ENCODE results near the gene FAM222B. TPM values are rescaled to one million over a fixed set of nuclear protein-coding genes. Genes with fewer than 3 reads are reported as not detected.

The FAM222B gene
- total and polyA plus RNA-seq, 9 of the 15 experiments (the other 6 are each of a cell fraction or from before 2014, with no cell fraction given), result 4.0 to 34.6 (median 7.5) TPM

DNA sequence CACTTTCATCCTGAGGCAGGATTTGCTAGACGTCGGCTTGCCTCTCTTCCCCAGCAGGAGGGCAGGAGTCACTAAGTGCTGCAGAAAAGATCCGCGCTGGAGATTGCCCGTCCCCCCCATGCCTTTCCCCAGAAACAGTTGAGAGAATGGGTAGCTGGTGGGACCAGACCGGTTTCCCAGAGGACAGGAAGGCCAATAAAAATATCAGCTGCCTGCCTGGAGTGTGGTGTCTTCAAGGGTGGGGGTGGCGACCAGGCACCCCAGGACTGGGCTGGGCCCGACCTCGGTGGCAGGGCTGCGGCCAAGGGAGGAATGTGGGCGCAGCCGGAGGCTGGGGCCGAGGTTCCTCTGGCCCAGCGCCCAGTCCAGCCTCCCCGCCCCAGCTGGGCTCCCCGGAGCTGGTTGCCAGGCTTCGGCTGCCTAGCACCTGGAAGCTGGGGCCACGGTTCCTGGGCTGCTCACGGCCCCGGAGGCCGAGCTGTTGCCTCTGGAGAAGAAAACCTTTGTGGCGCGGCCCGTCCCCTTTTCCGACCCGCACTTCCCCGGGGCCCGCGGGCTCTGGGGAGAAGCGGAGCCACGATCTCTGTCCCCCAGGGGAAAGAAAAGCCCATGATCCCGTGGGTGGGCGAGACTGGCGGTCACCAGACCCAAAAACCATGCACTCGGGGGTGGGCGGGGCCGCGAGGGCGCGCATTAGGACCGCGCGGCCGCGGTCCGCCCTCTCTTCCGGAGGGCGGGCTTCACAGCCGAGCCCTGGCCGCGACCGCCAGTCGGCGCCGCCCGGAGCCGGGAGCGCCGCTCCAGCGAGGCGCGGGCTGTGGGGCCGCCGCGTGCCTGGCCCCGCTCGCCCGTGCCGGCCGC, 99.1 kb downstream of the FAM222B start, which contains the start of gene TRAF4 (continued):
- TF ChIP-seq KLF13 (tag; IDR thresholded peaks at IDR 0.05; ENCODE audit: borderline replicate concordance, low read depth), result peak; percentile 98; the same call in 1 of the 2 replicates
- TF ChIP-seq ZNF133 (CRISPR knock-in tag; IDR thresholded peaks at IDR 0.05), result no peak
- peak in 1 of 2 experiments; percentile 80; a peak in 2 of 4 replicates for TF ChIP-seq TEAD1 (CRISPR knock-in tag; IDR thresholded peaks at IDR 0.05)
- TF ChIP-seq NCOR1 (IDR thresholded peaks at IDR 0.05), result peak; percentile 52
- TF ChIP-seq SUPT5H (IDR thresholded peaks at IDR 0.05), result 0 out of 2 replicates have a peak, but pooled peaks have one; percentile 49
- TF ChIP-seq, protein P1, sequence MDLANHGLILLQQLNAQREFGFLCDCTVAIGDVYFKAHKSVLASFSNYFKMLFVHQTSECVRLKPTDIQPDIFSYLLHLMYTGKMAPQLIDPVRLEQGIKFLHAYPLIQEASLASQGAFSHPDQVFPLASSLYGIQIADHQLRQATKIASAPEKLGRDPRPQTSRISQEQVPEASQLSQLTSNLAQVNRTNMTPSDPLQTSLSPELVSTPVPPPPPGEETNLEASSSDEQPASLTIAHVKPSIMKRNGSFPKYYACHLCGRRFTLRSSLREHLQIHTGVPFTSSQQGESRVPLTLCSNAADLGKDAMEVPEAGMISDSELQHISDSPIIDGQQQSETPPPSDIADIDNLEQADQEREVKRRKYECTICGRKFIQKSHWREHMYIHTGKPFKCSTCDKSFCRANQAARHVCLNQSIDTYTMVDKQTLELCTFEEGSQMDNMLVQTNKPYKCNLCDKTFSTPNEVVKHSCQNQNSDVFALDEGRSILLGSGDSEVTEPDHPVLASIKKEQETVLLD (IDR thresholded peaks at IDR 0.05), result peak; percentile 60
- peak; percentile 58 for TF ChIP-seq DACH1 (IDR thresholded peaks at IDR 0.05; ENCODE audit: partially characterized antibody)
- TF ChIP-seq ELF1 (tag; IDR thresholded peaks at IDR 0.05), result peak; percentile 74; the same call in 1 of the 2 replicates
- TF ChIP-seq TBL1XR1 (IDR thresholded peaks at IDR 0.05; ENCODE audit: low read length in 2 of 2), result peak in 1 of 2 experiments; percentile 37; a peak in 1 of 4 replicates
- peak; percentile 29; the same call in 1 of the 2 replicates for TF ChIP-seq NCOA1 (IDR thresholded peaks at IDR 0.05; ENCODE audit: low read depth)
- TF ChIP-seq HDAC2 (IDR thresholded peaks at IDR 0.05), result 0 out of 2 replicates have a peak, but pooled peaks have one; percentile 62
- TF ChIP-seq, protein P2, sequence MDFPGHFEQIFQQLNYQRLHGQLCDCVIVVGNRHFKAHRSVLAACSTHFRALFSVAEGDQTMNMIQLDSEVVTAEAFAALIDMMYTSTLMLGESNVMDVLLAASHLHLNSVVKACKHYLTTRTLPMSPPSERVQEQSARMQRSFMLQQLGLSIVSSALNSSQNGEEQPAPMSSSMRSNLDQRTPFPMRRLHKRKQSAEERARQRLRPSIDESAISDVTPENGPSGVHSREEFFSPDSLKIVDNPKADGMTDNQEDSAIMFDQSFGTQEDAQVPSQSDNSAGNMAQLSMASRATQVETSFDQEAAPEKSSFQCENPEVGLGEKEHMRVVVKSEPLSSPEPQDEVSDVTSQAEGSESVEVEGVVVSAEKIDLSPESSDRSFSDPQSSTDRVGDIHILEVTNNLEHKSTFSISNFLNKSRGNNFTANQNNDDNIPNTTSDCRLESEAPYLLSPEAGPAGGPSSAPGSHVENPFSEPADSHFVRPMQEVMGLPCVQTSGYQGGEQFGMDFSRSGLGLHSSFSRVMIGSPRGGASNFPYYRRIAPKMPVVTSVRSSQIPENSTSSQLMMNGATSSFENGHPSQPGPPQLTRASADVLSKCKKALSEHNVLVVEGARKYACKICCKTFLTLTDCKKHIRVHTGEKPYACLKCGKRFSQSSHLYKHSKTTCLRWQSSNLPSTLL (IDR thresholded peaks at IDR 0.05), result no peak
- TF ChIP-seq BMI1 (IDR thresholded peaks at IDR 0.05; ENCODE audit: low read length), result no peak
- no peak for TF ChIP-seq POLR2B (IDR thresholded peaks at IDR 0.05; ENCODE audit: low read depth, partially characterized antibody)
- TF ChIP-seq HMG20A (CRISPR knock-in tag; conservative IDR thresholded peaks at IDR 0.05), result no peak
- TF ChIP-seq GATA2 (CRISPR knock-in tag; IDR thresholded peaks at IDR 0.05), result peak; percentile 89
- no peak for TF ChIP-seq HLTF (IDR thresholded peaks at IDR 0.05)
- TF ChIP-seq ZNF23 (CRISPR knock-in tag; IDR thresholded peaks at IDR 0.05), result no peak
- TF ChIP-seq, protein P3, sequence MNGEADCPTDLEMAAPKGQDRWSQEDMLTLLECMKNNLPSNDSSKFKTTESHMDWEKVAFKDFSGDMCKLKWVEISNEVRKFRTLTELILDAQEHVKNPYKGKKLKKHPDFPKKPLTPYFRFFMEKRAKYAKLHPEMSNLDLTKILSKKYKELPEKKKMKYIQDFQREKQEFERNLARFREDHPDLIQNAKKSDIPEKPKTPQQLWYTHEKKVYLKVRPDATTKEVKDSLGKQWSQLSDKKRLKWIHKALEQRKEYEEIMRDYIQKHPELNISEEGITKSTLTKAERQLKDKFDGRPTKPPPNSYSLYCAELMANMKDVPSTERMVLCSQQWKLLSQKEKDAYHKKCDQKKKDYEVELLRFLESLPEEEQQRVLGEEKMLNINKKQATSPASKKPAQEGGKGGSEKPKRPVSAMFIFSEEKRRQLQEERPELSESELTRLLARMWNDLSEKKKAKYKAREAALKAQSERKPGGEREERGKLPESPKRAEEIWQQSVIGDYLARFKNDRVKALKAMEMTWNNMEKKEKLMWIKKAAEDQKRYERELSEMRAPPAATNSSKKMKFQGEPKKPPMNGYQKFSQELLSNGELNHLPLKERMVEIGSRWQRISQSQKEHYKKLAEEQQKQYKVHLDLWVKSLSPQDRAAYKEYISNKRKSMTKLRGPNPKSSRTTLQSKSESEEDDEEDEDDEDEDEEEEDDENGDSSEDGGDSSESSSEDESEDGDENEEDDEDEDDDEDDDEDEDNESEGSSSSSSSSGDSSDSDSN (IDR thresholded peaks at IDR 0.05; ENCODE audit: borderline replicate concordance in 1 of 2, low read depth in 2 of 2, low read length in 2 of 2), result 0 out of 4 replicates have a peak, but pooled peaks of 1 of the 2 experiments have one; percentile 14
- peak; percentile 51 for TF ChIP-seq PCBP1 (IDR thresholded peaks at IDR 0.05; ENCODE audit: low read depth, low read length, poor library complexity, severe bottlenecking)

All from K562 (cell line).